Activated B cell treated with CpG ODN at 0.5 μM for 24 hours (primary cell): ENCODE results near the gene HDAC9. TPM values are rescaled to one million over a fixed set of nuclear protein-coding genes. Genes with fewer than 3 reads are reported as not detected.

Source experiments
- ATAC-seq: fragments of 200-7000 bp; cut with Tn5 transposase; one replicate; pipeline ENCODE4 v1.10.0; 2021; ENCODE audit warnings: low read depth, mild to moderate bottlenecking, moderate library complexity
- CTCF ChIA-PET: fragments of 350-600 bp; sonication (Branson Sonifier 250); formaldehyde crosslinking; loops from one replicate; lab custom pipeline; 2021; ENCODE audit warnings: antibody characterized with exemption; lab: Charles Lee
- POLR2A ChIA-PET: fragments of 350-600 bp; sonication (Branson Sonifier 250); formaldehyde crosslinking; loops from one replicate; lab custom pipeline; 2021; ENCODE audit warnings: antibody characterized with exemption; lab: Charles Lee
- DNase-seq: peaks from one replicate; pipeline ENCODE4 v3.0.0; 2022
- H3K27ac Mint-ChIP-seq: one replicate; pipeline ENCODE4 v1.8.0; 2020; ENCODE audit warnings: mixed read lengths
- H3K27me3 Mint-ChIP-seq: one replicate; pipeline ENCODE4 v1.8.0; 2021; ENCODE audit warnings: mixed read lengths
- H3K36me3 Mint-ChIP-seq: one replicate; pipeline ENCODE4 v1.8.0; 2021; ENCODE audit warnings: low read depth, mixed read lengths
- H3K4me1 Mint-ChIP-seq: one replicate; pipeline ENCODE4 v1.8.0; 2021; ENCODE audit warnings: mixed read lengths
- H3K4me3 Mint-ChIP-seq: one replicate; pipeline ENCODE4 v1.8.0; 2020; ENCODE audit warnings: mild to moderate bottlenecking, mixed read lengths
- H3K9me3 Mint-ChIP-seq: one replicate; pipeline ENCODE4 v1.8.0; 2020; ENCODE audit warnings: mixed read lengths
- CTCF ChIP-seq: fragments of 200-600 bp; IDR thresholded peaks from one replicate; pipeline ENCODE4 v1.8.0; 2022; ENCODE audit warnings: antibody characterized with exemption, mild to moderate bottlenecking
- intact Hi-C: fragments of 100-400 bp; cut with micrococcal nuclease; formaldehyde crosslinking; loops from one replicate; pipeline ENCODE4 v1.15.1; 2024
- total RNA-seq: library from RNA; stranded (reverse); gene quantifications from 2 replicates; pipeline ENCODE4 v1.2.3, GENCODE V29; 2022

The HDAC9 gene
- total RNA-seq, 1 donor from 2014 or later, result 149 TPM

GRCh38 chr7:18703685-18704084 is 208.1 kb downstream of the HDAC9 start:
- Mint-ChIP-seq H3K27ac (no peak overlapping the region), H3K36me3 (peaks cover 2% of the 10 kb centered on the region), H3K4me1 (peaks cover 3% of the 10 kb centered on the region), H3K4me3 (no peak overlapping the region), H3K9me3 (no peaks in the 10 kb centered on the region), H3K27me3 (no peaks in the 10 kb centered on the region)
- ChIA-PET POLR2A (no interaction called here), CTCF (no interaction called here)
- no peak for TF ChIP-seq CTCF
- ATAC-seq (no peak), DNase-seq (no peak)
- intact Hi-C loops, result no loop called here

- no peak for TF ChIP-seq CTCF
- Mint-ChIP-seq H3K4me1 (peaks cover 3% of the 10 kb centered on the region), H3K4me3 (no peak overlapping the region), H3K36me3 (no peaks in the 10 kb centered on the region), H3K9me3 (no peaks in the 10 kb centered on the region), H3K27me3 (no peaks in the 10 kb centered on the region), H3K27ac (no peak overlapping the region)
- CTCF ChIA-PET, result no interaction called here
- POLR2A ChIA-PET, result no interaction called here
- DNase-seq (no peak), ATAC-seq (no peak)
- intact Hi-C loops, result no loop called here
Measured at GRCh38 chr7:18706670-18707069, 211.1 kb downstream of the HDAC9 start.

GRCh38 chr7:18708204-18708603 is 212.7 kb downstream of the HDAC9 start:
- ChIA-PET POLR2A (no interaction called here), CTCF (no interaction called here)
- ATAC-seq (no peak), DNase-seq (no peak)
- H3K36me3 Mint-ChIP-seq, result no peaks in the 10 kb centered on the region
- H3K27me3 Mint-ChIP-seq, result no peaks in the 10 kb centered on the region
- TF ChIP-seq CTCF, result no peak
- peaks cover 3% of the 10 kb centered on the region for H3K4me1 Mint-ChIP-seq
- no peaks in the 10 kb centered on the region for H3K9me3 Mint-ChIP-seq
- intact Hi-C loops, result no loop called here
- no peak overlapping the region for H3K27ac Mint-ChIP-seq
- no peak overlapping the region for H3K4me3 Mint-ChIP-seq

- ATAC-seq (no peak), DNase-seq (no peak)
- intact Hi-C loops, result no loop called here
- CTCF ChIA-PET, result no interaction called here
- no peaks in the 10 kb centered on the region for H3K36me3 Mint-ChIP-seq
- H3K9me3 Mint-ChIP-seq, result no peaks in the 10 kb centered on the region
- POLR2A ChIA-PET, result no interaction called here
- no peaks in the 10 kb centered on the region for H3K4me1 Mint-ChIP-seq
- H3K27me3 Mint-ChIP-seq, result no peaks in the 10 kb centered on the region
- no peak for TF ChIP-seq CTCF
- H3K4me3 Mint-ChIP-seq, result no peak overlapping the region
- no peak overlapping the region for H3K27ac Mint-ChIP-seq
Measured at GRCh38 chr7:18715988-18716387, 220.4 kb downstream of the HDAC9 start.

GRCh38 chr7:18721429-18721828 is 225.9 kb downstream of the HDAC9 start:
- no peak for TF ChIP-seq CTCF
- Mint-ChIP-seq H3K9me3 (no peaks in the 10 kb centered on the region), H3K4me3 (no peak overlapping the region), H3K27ac (no peak overlapping the region), H3K36me3 (no peaks in the 10 kb centered on the region), H3K27me3 (no peaks in the 10 kb centered on the region), H3K4me1 (no peaks in the 10 kb centered on the region)
- ATAC-seq (no peak), DNase-seq (no peak)
- CTCF ChIA-PET, result no interaction called here
- POLR2A ChIA-PET, result no interaction called here
- intact Hi-C loops, result no loop called here
